ENCODE results near the gene SPATA18. TPM values are rescaled to one million over a fixed set of nuclear protein-coding genes. Genes with fewer than 3 reads are reported as not detected.
A peak's percentile ranks its signal among the peaks of the same experiment; 100 is the strongest.

The SPATA18 gene
- total and polyA plus RNA-seq, 2 donors (not counting 1 experiment from before 2014, with no cell fraction given): 7.2 to 20.5 TPM

DNA sequence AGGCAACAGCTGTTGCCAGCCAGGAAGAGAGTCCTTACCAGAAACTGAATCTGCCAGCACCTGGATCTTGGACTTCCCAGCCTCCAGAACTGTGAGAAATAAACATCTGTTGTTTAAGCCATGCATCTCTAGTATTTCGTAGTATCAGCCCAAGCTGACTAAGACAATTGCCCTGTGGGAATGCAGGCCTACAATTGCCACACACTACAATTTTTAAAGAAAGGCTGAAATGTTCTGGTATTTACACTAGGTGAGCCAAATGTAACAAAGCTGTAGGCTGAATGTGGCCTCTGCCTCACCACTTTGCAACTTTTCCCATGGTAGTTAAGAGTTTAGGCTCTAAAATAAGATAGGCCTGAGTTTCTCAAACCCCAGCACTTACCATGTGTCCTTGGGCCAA, 59.1 kb downstream of the SPATA18 start:
- no peak overlapping the region for H3K4me3 ChIP-seq (replicated peaks in 1 of 4; ENCODE audit: control extremely low read depth in 1 of 4, insufficient read depth in 1 of 4, low read depth in 3 of 4, low read length in 4 of 4)
- no peaks in the 10 kb centered on the region for H4K20me1 ChIP-seq (ENCODE audit: control insufficient read depth, extremely low read depth, insufficient read depth, low read length)
- H3K9me3 ChIP-seq (ENCODE audit: control insufficient read depth, insufficient read depth, low read depth, low read length): no peaks in the 10 kb centered on the region
- no peaks in the 10 kb centered on the region for H3K79me2 ChIP-seq (ENCODE audit: control insufficient read depth, insufficient read depth, low read length)
- no peaks in the 10 kb centered on the region for H3K4me1 ChIP-seq (ENCODE audit: control insufficient read depth, extremely low read depth, insufficient read depth, low read length)
- no peaks in the 10 kb centered on the region for H3K36me3 ChIP-seq (ENCODE audit: control insufficient read depth, insufficient read depth, low read length)
- H3K9ac ChIP-seq (ENCODE audit: insufficient read depth, low read length): no peak overlapping the region
- TF ChIP-seq EZH2 (IDR thresholded peaks at IDR 0.05; ENCODE audit: low read length, missing control alignments): no peak
- TF ChIP-seq, protein P1, sequence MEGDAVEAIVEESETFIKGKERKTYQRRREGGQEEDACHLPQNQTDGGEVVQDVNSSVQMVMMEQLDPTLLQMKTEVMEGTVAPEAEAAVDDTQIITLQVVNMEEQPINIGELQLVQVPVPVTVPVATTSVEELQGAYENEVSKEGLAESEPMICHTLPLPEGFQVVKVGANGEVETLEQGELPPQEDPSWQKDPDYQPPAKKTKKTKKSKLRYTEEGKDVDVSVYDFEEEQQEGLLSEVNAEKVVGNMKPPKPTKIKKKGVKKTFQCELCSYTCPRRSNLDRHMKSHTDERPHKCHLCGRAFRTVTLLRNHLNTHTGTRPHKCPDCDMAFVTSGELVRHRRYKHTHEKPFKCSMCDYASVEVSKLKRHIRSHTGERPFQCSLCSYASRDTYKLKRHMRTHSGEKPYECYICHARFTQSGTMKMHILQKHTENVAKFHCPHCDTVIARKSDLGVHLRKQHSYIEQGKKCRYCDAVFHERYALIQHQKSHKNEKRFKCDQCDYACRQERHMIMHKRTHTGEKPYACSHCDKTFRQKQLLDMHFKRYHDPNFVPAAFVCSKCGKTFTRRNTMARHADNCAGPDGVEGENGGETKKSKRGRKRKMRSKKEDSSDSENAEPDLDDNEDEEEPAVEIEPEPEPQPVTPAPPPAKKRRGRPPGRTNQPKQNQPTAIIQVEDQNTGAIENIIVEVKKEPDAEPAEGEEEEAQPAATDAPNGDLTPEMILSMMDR (conservative IDR thresholded peaks at IDR 0.05 in 1 of 2, IDR thresholded peaks at IDR 0.05 in 1 of 2; ENCODE audit: low read depth in 1 of 2, low read length in 2 of 2): no peak
- no peak overlapping the region for H3K27ac ChIP-seq (ENCODE audit: insufficient read depth, low read length)
- no peak overlapping the region for H3K4me2 ChIP-seq (ENCODE audit: extremely low read depth, insufficient read depth, low read length)
- H3K27me3 ChIP-seq (ENCODE audit: control insufficient read depth, insufficient read depth, low read length): no peaks in the 10 kb centered on the region
- peak in 1 of 2 donors; percentile 3 for DNase-seq (ENCODE audit: low read depth in 2 of 2)
- H2AFZ ChIP-seq (ENCODE audit: low read length): no peak overlapping the region

DNA sequence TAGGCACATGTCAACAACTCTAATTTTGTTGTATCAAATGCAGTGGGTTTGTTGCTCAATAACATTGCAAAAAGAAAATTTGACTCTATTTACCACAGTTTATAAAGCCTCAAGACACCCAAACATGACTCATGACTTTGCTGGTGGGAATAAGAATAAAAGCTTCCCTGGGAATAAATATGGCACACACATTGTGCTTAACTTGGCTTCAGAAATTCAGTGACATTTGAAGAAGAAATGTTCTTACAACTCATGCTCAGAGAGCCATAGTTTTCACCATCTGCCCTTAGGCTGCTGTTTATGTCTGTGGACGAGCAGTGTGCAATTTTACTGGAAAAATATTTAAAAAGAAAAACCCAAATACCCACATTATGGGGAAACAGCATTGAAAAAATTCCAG, 60.9 kb downstream of the SPATA18 start:
- DNase-seq (ENCODE audit: low read depth in 2 of 2): no peak
- no peaks in the 10 kb centered on the region for H3K4me1 ChIP-seq (ENCODE audit: control insufficient read depth, extremely low read depth, insufficient read depth, low read length)
- H3K9me3 ChIP-seq (ENCODE audit: control insufficient read depth, insufficient read depth, low read depth, low read length): no peaks in the 10 kb centered on the region
- no peaks in the 10 kb centered on the region for H4K20me1 ChIP-seq (ENCODE audit: control insufficient read depth, extremely low read depth, insufficient read depth, low read length)
- H3K9ac ChIP-seq (ENCODE audit: insufficient read depth, low read length): no peak overlapping the region
- TF ChIP-seq EZH2 (IDR thresholded peaks at IDR 0.05; ENCODE audit: low read length, missing control alignments): no peak
- TF ChIP-seq, protein P1 (conservative IDR thresholded peaks at IDR 0.05 in 1 of 2, IDR thresholded peaks at IDR 0.05 in 1 of 2; ENCODE audit: low read depth in 1 of 2, low read length in 2 of 2): no peak
- H3K27ac ChIP-seq (ENCODE audit: insufficient read depth, low read length): no peak overlapping the region
- H3K36me3 ChIP-seq (ENCODE audit: control insufficient read depth, insufficient read depth, low read length): no peaks in the 10 kb centered on the region
- H3K27me3 ChIP-seq (ENCODE audit: control insufficient read depth, insufficient read depth, low read length): no peaks in the 10 kb centered on the region
- H2AFZ ChIP-seq (ENCODE audit: low read length): no peak overlapping the region
- no peak overlapping the region for H3K4me2 ChIP-seq (ENCODE audit: extremely low read depth, insufficient read depth, low read length)
- H3K4me3 ChIP-seq (replicated peaks in 1 of 4; ENCODE audit: control extremely low read depth in 1 of 4, insufficient read depth in 1 of 4, low read depth in 3 of 4, low read length in 4 of 4): no peak overlapping the region
- H3K79me2 ChIP-seq (ENCODE audit: control insufficient read depth, insufficient read depth, low read length): no peaks in the 10 kb centered on the region

DNA sequence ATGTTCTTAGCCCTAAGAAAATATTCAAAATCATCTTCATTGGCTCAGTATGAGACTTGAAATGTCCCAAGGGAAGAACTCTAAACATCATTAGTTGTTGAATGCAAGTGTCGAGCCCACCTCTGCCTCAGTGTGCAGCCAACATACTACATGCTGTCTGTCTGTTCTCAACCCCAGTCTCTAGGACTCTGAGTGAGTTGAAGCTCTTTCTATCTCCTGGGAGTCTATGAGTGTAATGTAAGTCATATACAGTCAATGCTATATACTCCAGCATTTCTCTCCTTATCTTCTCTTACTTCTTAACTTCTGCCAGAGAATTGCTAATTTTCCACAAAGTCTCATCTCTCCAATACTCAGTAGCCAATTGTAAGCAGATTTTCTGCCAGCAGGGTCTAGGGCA, 61.3 kb downstream of the SPATA18 start:
- no peak for TF ChIP-seq EZH2 (IDR thresholded peaks at IDR 0.05; ENCODE audit: low read length, missing control alignments)
- TF ChIP-seq, protein P1 (conservative IDR thresholded peaks at IDR 0.05 in 1 of 2, IDR thresholded peaks at IDR 0.05 in 1 of 2; ENCODE audit: low read depth in 1 of 2, low read length in 2 of 2): no peak
- no peak overlapping the region for H2AFZ ChIP-seq (ENCODE audit: low read length)
- no peak overlapping the region for H3K27ac ChIP-seq (ENCODE audit: insufficient read depth, low read length)
- H4K20me1 ChIP-seq (ENCODE audit: control insufficient read depth, extremely low read depth, insufficient read depth, low read length): no peaks in the 10 kb centered on the region
- H3K27me3 ChIP-seq (ENCODE audit: control insufficient read depth, insufficient read depth, low read length): no peaks in the 10 kb centered on the region
- no peaks in the 10 kb centered on the region for H3K4me1 ChIP-seq (ENCODE audit: control insufficient read depth, extremely low read depth, insufficient read depth, low read length)
- DNase-seq (ENCODE audit: low read depth in 2 of 2): no peak
- no peaks in the 10 kb centered on the region for H3K79me2 ChIP-seq (ENCODE audit: control insufficient read depth, insufficient read depth, low read length)
- no peak overlapping the region for H3K4me3 ChIP-seq (replicated peaks in 1 of 4; ENCODE audit: control extremely low read depth in 1 of 4, insufficient read depth in 1 of 4, low read depth in 3 of 4, low read length in 4 of 4)
- no peaks in the 10 kb centered on the region for H3K36me3 ChIP-seq (ENCODE audit: control insufficient read depth, insufficient read depth, low read length)
- H3K4me2 ChIP-seq (ENCODE audit: extremely low read depth, insufficient read depth, low read length): no peak overlapping the region
- H3K9ac ChIP-seq (ENCODE audit: insufficient read depth, low read length): no peak overlapping the region
- no peaks in the 10 kb centered on the region for H3K9me3 ChIP-seq (ENCODE audit: control insufficient read depth, insufficient read depth, low read depth, low read length)

Measured in fibroblast of lung (primary cell).